GM12878 (cell line): ENCODE measurements around the gene PDLIM5. TPM values are rescaled to one million over a fixed set of nuclear protein-coding genes. Genes with fewer than 3 reads are reported as not detected.

ENCODE experiments used
- ATAC-seq: fragments of 200-7000 bp; cut with Tn5 transposase; 3 replicates; pipeline ENCODE4 v1.9.1; 2020; ENCODE audit warnings: mild to moderate bottlenecking, moderate library complexity
- BruUV-seq: library from RNA; stranded (reverse); fragments of 400-500 nt; replicated peaks from 2 replicates; lab custom pipeline; 2021; lab: Mats Ljungman, UMichigan
- CTCF ChIA-PET: fragments of 300-600 bp; sonication (Branson Sonifier 250); formaldehyde crosslinking; extraction: SDS; loops from one replicate; lab custom pipeline; 2021; ENCODE audit warnings: inconsistent platforms; lab: Yijun Ruan, JAX
- POLR2A ChIA-PET: fragments of 350-600 bp; formaldehyde crosslinking; extraction: SDS; loops from one replicate; lab custom pipeline; 2021; ENCODE audit warnings: inconsistent platforms; lab: Charles Lee
- RAD21 ChIA-PET: fragments of 300-600 bp; sonication (Branson Sonifier 250); formaldehyde crosslinking; loops from one replicate; lab custom pipeline; 2023; ENCODE audit warnings: antibody characterized with exemption; ENCODE audit not compliant: unreplicated experiment; lab: Charles Lee
- SMC1A ChIA-PET: fragments of 300-600 bp; sonication (Branson Sonifier 250); formaldehyde crosslinking; loops from one replicate; lab custom pipeline; 2023; ENCODE audit not compliant: unreplicated experiment, uncharacterized antibody; lab: Charles Lee
- DNase-seq: peaks from one replicate; pipeline ENCODE4 v3.0.0-alpha.2; 2011; ENCODE audit warnings: low read depth, low spot score
- FAIRE-seq: peaks from 3 replicates; lab custom pipeline; 2011; peaks lifted over from hg19 to GRCh38; lab: Jason Lieb, UNC
- H2AFZ ChIP-seq: 2 replicates; pipeline ENCODE4 v1.6.0; 2011; ENCODE audit warnings: low read depth, low read length, control low read depth; ENCODE audit not compliant: control insufficient read depth
- H3K27ac ChIP-seq: 2 replicates; pipeline ENCODE4 v1.5.1; 2011; ENCODE audit warnings: control low read depth; ENCODE audit not compliant: control insufficient read depth, insufficient read depth
- H3K27me3 ChIP-seq, 2 experiments: replicated peaks in 1 of 2; 2 replicates each; pipeline versions ENCODE4 v1.6.0 to v1.6.1; 2011; ENCODE audit warnings: low read length in 1 of 2; ENCODE audit not compliant: control insufficient read depth in 2 of 2, insufficient read depth in 2 of 2
- H3K36me3 ChIP-seq, 2 experiments: 2 replicates each; pipeline ENCODE4 v1.5.1; 2011; ENCODE audit warnings: low read length in 1 of 2; ENCODE audit not compliant: control insufficient read depth in 2 of 2, insufficient read depth in 2 of 2
- H3K4me1 ChIP-seq: 2 replicates; pipeline ENCODE4 v1.6.1; 2011; ENCODE audit warnings: mild to moderate bottlenecking, low read length, moderate library complexity, mixed read lengths; ENCODE audit not compliant: control insufficient read depth, insufficient read depth
- H3K4me2 ChIP-seq: 2 replicates; pipeline ENCODE4 v1.6.0; 2011; ENCODE audit warnings: control low read depth; ENCODE audit not compliant: control insufficient read depth, insufficient read depth
- H3K4me3 ChIP-seq: fragments of 200-600 bp; sonication (generic); 2 replicates; pipeline ENCODE4 v1.5.1; 2016
- H3K79me2 ChIP-seq: 2 replicates; pipeline ENCODE4 v1.6.0; 2011; ENCODE audit warnings: low read length; ENCODE audit not compliant: control insufficient read depth, insufficient read depth
- H3K9ac ChIP-seq: 2 replicates; pipeline ENCODE4 v1.8.0; 2011; ENCODE audit warnings: low read length, control low read depth, mixed read lengths; ENCODE audit not compliant: control insufficient read depth, insufficient read depth
- H3K9me3 ChIP-seq: replicated peaks from 3 replicates; pipeline ENCODE4 v1.5.1; 2011; ENCODE audit warnings: mild to moderate bottlenecking, low read length; ENCODE audit not compliant: control insufficient read depth, insufficient read depth
- H4K20me1 ChIP-seq: 2 replicates; pipeline ENCODE4 v1.6.0; 2011; ENCODE audit not compliant: control insufficient read depth, insufficient read depth
- CBFB ChIP-seq: IDR thresholded peaks from 2 replicates; pipeline ENCODE4 v1.6.1; 2016; ENCODE audit warnings: antibody characterized with exemption, low read depth
- DPF2 ChIP-seq: fragments of 450-650 bp; IDR thresholded peaks from 2 replicates; pipeline ENCODE4 v1.6.1; 2017; ENCODE audit warnings: mild to moderate bottlenecking
- JUNB ChIP-seq: IDR thresholded peaks from 2 replicates; pipeline ENCODE4 v1.6.1; 2016; ENCODE audit warnings: antibody characterized with exemption, mild to moderate bottlenecking
- MXI1 ChIP-seq: fragments of 150-350 bp; IDR thresholded peaks from 2 replicates; pipeline ENCODE4 v1.6.1; 2011; ENCODE audit warnings: low read depth, mild to moderate bottlenecking, inconsistent platforms, low read length, improper control_type of control experiment
- NFIC ChIP-seq: IDR thresholded peaks from 2 replicates; pipeline ENCODE4 v1.6.1; 2012; ENCODE audit warnings: low read depth, mild to moderate bottlenecking, inconsistent platforms, low read length, moderate library complexity
- NFYA ChIP-seq: IDR thresholded peaks from 2 replicates; pipeline ENCODE4 v1.6.1; 2011; ENCODE audit warnings: low read depth, mild to moderate bottlenecking, low read length, improper control_type of control experiment, borderline replicate concordance
- NR2F1 ChIP-seq: fragments of 450-650 bp; conservative IDR thresholded peaks from 2 replicates; pipeline ENCODE4 v1.6.1; 2017; ENCODE audit warnings: mild to moderate bottlenecking
- POLR2AphosphoS5 ChIP-seq: IDR thresholded peaks from 2 replicates; pipeline ENCODE4 v1.6.1; 2011; ENCODE audit warnings: mild to moderate bottlenecking, low read length, inconsistent platforms
- RCOR1 ChIP-seq: conservative IDR thresholded peaks from 2 replicates; pipeline ENCODE4 v1.6.1; 2012; ENCODE audit warnings: low read depth, low read length, improper control_type of control experiment
- SKIL ChIP-seq: fragments of 450-650 bp; IDR thresholded peaks from 2 replicates; pipeline ENCODE4 v1.6.1; 2017; ENCODE audit warnings: mild to moderate bottlenecking, low read depth, inconsistent platforms; ENCODE audit not compliant: poor library complexity, severe bottlenecking
- SREBF2 ChIP-seq: IDR thresholded peaks from 2 replicates; pipeline ENCODE4 v1.6.1; 2012; ENCODE audit warnings: mild to moderate bottlenecking, low read length
- SUZ12 ChIP-seq: fragments of 200-600 bp; sonication (generic); IDR thresholded peaks from one replicate; pipeline ENCODE4 v1.6.1; 2018; ENCODE audit warnings: antibody characterized with exemption, mild to moderate bottlenecking; ENCODE audit not compliant: unreplicated experiment
- TARDBP ChIP-seq: IDR thresholded peaks from 2 replicates; pipeline ENCODE4 v1.6.1; 2016; ENCODE audit warnings: borderline replicate concordance
- WRNIP1 ChIP-seq: IDR thresholded peaks from 2 replicates; pipeline ENCODE4 v1.6.1; 2011; ENCODE audit warnings: low read depth, low read length, improper control_type of control experiment, borderline replicate concordance
- ZNF217 ChIP-seq: fragments of 450-650 bp; IDR thresholded peaks from 2 replicates; pipeline ENCODE4 v1.6.1; 2017; ENCODE audit warnings: antibody characterized with exemption, mild to moderate bottlenecking
- ZNF274 ChIP-seq: IDR thresholded peaks from one replicate; pipeline ENCODE4 v1.8.0; 2011; ENCODE audit not compliant: insufficient read length, insufficient read depth
- WGBS: methylation state at CpG from one replicate; pipeline ENCODE4 v1.1.6; 2016; ENCODE audit warnings: low lambda C conversion rate; ENCODE audit not compliant: insufficient replicate concordance, insufficient coverage; ENCODE audit errors: missing lambda C conversion rate; 5-methylcytosine and 5-hydroxymethylcytosine counted together
- in situ Hi-C: fragments of 300-500 bp; cut with MboI; formaldehyde crosslinking; loops from 9 replicates; pipeline ENCODE4 v1.14.3; 2018; ENCODE audit warnings: mixed read lengths
- intact Hi-C: fragments of 100-400 bp; cut with micrococcal nuclease; formaldehyde crosslinking; loops from one replicate; pipeline ENCODE4 v1.14.2; 2022; ENCODE audit not compliant: unreplicated experiment
- polyA plus RNA-seq, 11 experiments: library from polyadenylated mRNA; depleted of rRNA in 4 of 11; unstranded in 6 of 11; stranded (reverse) in 5 of 11; fragments of >200 nt; fragmentation: Nextera tagmentation in 4 of 11; fragmentation: Illumina TruSeq in 1 of 11; extraction: Ambion mirVana in 4 of 11; extraction: Trizol in 1 of 11; gene quantifications; 1 replicate in 1 of 11; 2 replicates in 10 of 11; pipeline versions ENCODE4 v1.2.1 to v1.2.3, GENCODE V29; 2011 to 2016; ENCODE audit warnings: inconsistent platforms in 2 of 11, missing spikeins in 2 of 11, low read depth in 1 of 11
- total RNA-seq, 4 experiments: library from RNA; depleted of rRNA in 3 of 4; stranded (reverse); fragments of >200 nt in 3 of 4; fragmentation: Illumina TruSeq in 1 of 4; extraction: Trizol in 1 of 4; gene quantifications; 2 replicates each; pipeline versions ENCODE4 v1.2.1 to v1.2.3, GENCODE V29; 2013 to 2021

The PDLIM5 gene
- total and polyA plus RNA-seq, 10 of the 15 experiments (the other 5 are each of a cell fraction or from before 2014, with no cell fraction given) = 10.0 to 52.9 (median 20.7) TPM

GRCh38 chr4:94413085-94413840, 38.5 kb upstream of the PDLIM5 start:
- ChIA-PET POLR2A (no interaction called here), CTCF (interaction anchor here (1.2 to 1.3 kb wide), 2 partner anchors 185 to 208 kb away, joined by 3 read pairs; no protein-coding TSS in a partner anchor), RAD21 (no interaction called here)
- H3K4me1 ChIP-seq = no peaks in the 10 kb centered on the region
- no peak overlapping the region for H3K4me3 ChIP-seq
- H3K9me3 ChIP-seq = no peaks in the 10 kb centered on the region; the same call in 2 of the 3 replicates
- intact Hi-C loops (no loop called here), in situ Hi-C loops (no loop called here)
- H3K27me3 ChIP-seq = peaks cover 0 to 3% of the 10 kb centered on the region in 2 experiments; a peak in 1 of 4 replicates
- H4K20me1 ChIP-seq = no peaks in the 10 kb centered on the region
- H3K36me3 ChIP-seq = no peaks in the 10 kb centered on the region
- no peak for FAIRE-seq
- no peak for DNase-seq
- H3K27ac ChIP-seq = no peak overlapping the region
- no TSS peak for BruUV-seq
- 52% methylated on average over 2 of the region's 2 CpGs for WGBS
- ATAC-seq = no peak
- no peak for TF ChIP-seq ZNF274
- no peak for TF ChIP-seq SUZ12
- TF ChIP-seq, all 136 proteins: peak for 0
- no peak overlapping the region for H3K4me2 ChIP-seq
- H3K79me2 ChIP-seq = no peaks in the 10 kb centered on the region
- no peak overlapping the region for H2AFZ ChIP-seq
- SMC1A ChIA-PET = no interaction called here
- no peak overlapping the region for H3K9ac ChIP-seq

GRCh38 chr4:94414907-94415306, 36.8 kb upstream of the PDLIM5 start:
- no TSS peak for BruUV-seq
- WGBS = 27% methylated on average over 1 of the region's 1 CpG
- TF ChIP-seq POLR2AphosphoS5 (no peak), NR2F1 (no peak), TARDBP (no peak), WRNIP1 (no peak), DPF2 (no peak), NFIC (no peak), JUNB (no peak), MXI1 (no peak), SKIL (no peak), CBFB (no peak), SREBF2 (no peak), ZNF217 (no peak), RCOR1 (no peak), NFYA (no peak)

More at GRCh38 chr4:94414907-94415306, 36.8 kb upstream of the PDLIM5 start:
- no peak for FAIRE-seq
- SMC1A ChIA-PET = interaction anchor here (1.1 to 1.3 kb wide), 2 partner anchors 15 to 27 kb away, joined by 4 to 5 read pairs; no protein-coding TSS in a partner anchor
- POLR2A ChIA-PET = no interaction called here
- Histone ChIP-seq H3K79me2 (no peaks in the 10 kb centered on the region), H3K9me3 (no peaks in the 10 kb centered on the region; the same call in 2 of the 3 replicates), H4K20me1 (no peaks in the 10 kb centered on the region), H3K27me3 (peaks cover 0 to 3% of the 10 kb centered on the region in 2 experiments; a peak in 1 of 4 replicates), H3K27ac (no peak overlapping the region), H3K4me2 (no peak overlapping the region), H3K4me1 (no peaks in the 10 kb centered on the region), H3K36me3 (no peaks in the 10 kb centered on the region), H3K9ac (no peak overlapping the region), H2AFZ (no peak overlapping the region), H3K4me3 (no peak overlapping the region)
- in situ Hi-C loops (no loop called here), intact Hi-C loops (no loop called here)
- no peak for DNase-seq
- CTCF ChIA-PET = interaction anchor here (0.8 kb wide), 1 partner anchor 16 kb away, joined by 3 read pairs; no protein-coding TSS in a partner anchor
- ATAC-seq = no peak
- RAD21 ChIA-PET = no interaction called here
